Neural cell (in vitro differentiated cells): ENCODE measurements around the gene CTNNBL1. TPM values are rescaled to one million over a fixed set of nuclear protein-coding genes. Genes with fewer than 3 reads are reported as not detected.

ENCODE experiments used
- H2AFZ ChIP-seq: fragments of 200-600, 300-800 bp; sonication (generic), shearing (Covaris generic); 2 replicates; pipeline ENCODE4 v1.6.0; 2014; ENCODE audit warnings: low read depth, mild to moderate bottlenecking, antibody characterized with exemption, low read length, moderate library complexity
- H3F3A ChIP-seq: fragments of 200-600 bp; shearing (Covaris generic); 2 replicates; pipeline ENCODE4 v1.6.1; 2016; ENCODE audit warnings: mild to moderate bottlenecking, moderate library complexity, mixed read lengths, antibody characterized with exemption, low read length; ENCODE audit not compliant: insufficient read depth, poor library complexity, severe bottlenecking
- H3K27ac ChIP-seq: fragments of 200-600, 300-800 bp; sonication (generic), shearing (Covaris generic); 2 replicates; pipeline ENCODE4 v1.5.1; 2014; ENCODE audit warnings: mild to moderate bottlenecking, low read length, moderate library complexity
- H3K27me3 ChIP-seq: fragments of 300-800, 200-600 bp; sonication (generic), shearing (Covaris generic); 2 replicates; pipeline ENCODE4 v1.6.0; 2014; ENCODE audit warnings: mild to moderate bottlenecking, low read depth, low read length, moderate library complexity; ENCODE audit not compliant: insufficient read depth
- H3K36me3 ChIP-seq: fragments of 300-800, 200-600 bp; sonication (generic), shearing (Covaris generic); 2 replicates; pipeline ENCODE4 v1.5.1; 2014; ENCODE audit warnings: mild to moderate bottlenecking, antibody characterized with exemption, low read length, moderate library complexity; ENCODE audit not compliant: insufficient read depth
- H3K4me2 ChIP-seq: fragments of 300-800, 200-600 bp; sonication (generic), shearing (Covaris generic); 2 replicates; pipeline ENCODE4 v1.6.0; 2014; ENCODE audit warnings: mild to moderate bottlenecking, low read length
- H3K4me3 ChIP-seq: fragments of 300-800, 200-600 bp; sonication (generic), shearing (Covaris generic); 2 replicates; pipeline ENCODE4 v1.5.1; 2014; ENCODE audit warnings: mild to moderate bottlenecking, low read length, moderate library complexity
- H3K79me2 ChIP-seq: fragments of 200-600 bp; shearing (Covaris generic); replicated peaks from 2 replicates; pipeline ENCODE4 v1.6.0; 2014; ENCODE audit warnings: mild to moderate bottlenecking, low read length, moderate library complexity; ENCODE audit not compliant: insufficient read depth
- H3K9ac ChIP-seq: fragments of 300-800, 200-600 bp; sonication (generic), shearing (Covaris generic); 2 replicates; pipeline ENCODE4 v1.6.1; 2016; ENCODE audit warnings: mild to moderate bottlenecking, low read length, mixed read lengths
- H3K9me2 ChIP-seq: fragments of 200-600 bp; shearing (Covaris generic); 2 replicates; pipeline ENCODE4 v1.6.1; 2016; ENCODE audit warnings: mild to moderate bottlenecking, low read length, mixed read lengths; ENCODE audit not compliant: insufficient read depth
- H3K9me3 ChIP-seq: fragments of 200-600, 300-800 bp; sonication (generic), shearing (Covaris generic); 2 replicates; pipeline ENCODE4 v1.6.1; 2016; ENCODE audit warnings: mild to moderate bottlenecking, mixed run types, low read length, moderate library complexity, mixed read lengths
- H4K20me1 ChIP-seq: fragments of 200-600 bp; shearing (Covaris generic); 2 replicates; pipeline ENCODE4 v1.6.1; 2016; ENCODE audit warnings: mild to moderate bottlenecking, mixed run types; ENCODE audit not compliant: insufficient read depth
- CTCF ChIP-seq: fragments of 450-650 bp; IDR thresholded peaks from 2 replicates; pipeline ENCODE4 v1.5.1; 2014; ENCODE audit warnings: antibody characterized with exemption, mild to moderate bottlenecking, moderate library complexity; ENCODE audit not compliant: poor library complexity, severe bottlenecking
- EP300 ChIP-seq: fragments of 450-650 bp; conservative IDR thresholded peaks from 2 replicates; pipeline ENCODE4 v1.6.1; 2014; ENCODE audit warnings: antibody characterized with exemption, mild to moderate bottlenecking, moderate library complexity; ENCODE audit not compliant: poor library complexity, severe bottlenecking
- EZH2 ChIP-seq: fragments of 200-600, 300-800 bp; shearing (Covaris generic), sonication (generic); IDR thresholded peaks from 2 replicates; pipeline ENCODE4 v1.6.1; 2014; ENCODE audit warnings: antibody characterized with exemption, low read length, borderline replicate concordance, mild to moderate bottlenecking; ENCODE audit not compliant: insufficient read depth, poor library complexity, severe bottlenecking
- MXI1 ChIP-seq: fragments of 450-650 bp; conservative IDR thresholded peaks from 2 replicates; pipeline ENCODE4 v1.6.1; 2014; ENCODE audit warnings: antibody characterized with exemption, mild to moderate bottlenecking; ENCODE audit not compliant: poor library complexity, severe bottlenecking
- POLR2AphosphoS5 ChIP-seq: IDR thresholded peaks from 2 replicates; pipeline ENCODE4 v1.6.1; 2012
- RAD21 ChIP-seq: fragments of 450-650 bp; conservative IDR thresholded peaks from 2 replicates; pipeline ENCODE4 v1.6.1; 2014; ENCODE audit warnings: antibody characterized with exemption, mild to moderate bottlenecking, moderate library complexity
- REST ChIP-seq: IDR thresholded peaks from 2 replicates; pipeline ENCODE4 v1.6.1; 2012; ENCODE audit warnings: borderline replicate concordance
- SMC3 ChIP-seq: fragments of 450-650 bp; conservative IDR thresholded peaks from 2 replicates; pipeline ENCODE4 v1.6.1; 2014; ENCODE audit warnings: antibody characterized with exemption, mild to moderate bottlenecking, moderate library complexity; ENCODE audit not compliant: poor library complexity
- TAF1 ChIP-seq: IDR thresholded peaks from 2 replicates; pipeline ENCODE4 v1.6.1; 2012; ENCODE audit warnings: low read depth
- polyA plus RNA-seq: library from polyadenylated mRNA; depleted of rRNA; stranded (reverse); fragments of >200 nt; gene quantifications from 2 replicates; pipeline ENCODE4 v1.2.3, GENCODE V29; 2014

Gene CTNNBL1
- polyA plus RNA-seq, 1 donor from 2014 or later: 32.6 TPM

GRCh38 chr20:37695684-37696342 lies 2.0 kb downstream of the CTNNBL1 start:
- H3K9ac ChIP-seq: no peak overlapping the region
- no peaks in the 10 kb centered on the region for H3K27me3 ChIP-seq
- H3K36me3 ChIP-seq: no peaks in the 10 kb centered on the region
- H3K79me2 ChIP-seq: peaks cover 26% of the 10 kb centered on the region
- peak overlapping the region; percentile 49 for H3K4me3 ChIP-seq
- H3K27ac ChIP-seq: no peak overlapping the region
- H3K4me2 ChIP-seq: no peak overlapping the region
- H3F3A ChIP-seq: no peaks in the 10 kb centered on the region
- H2AFZ ChIP-seq: no peak overlapping the region
- no peaks in the 10 kb centered on the region for H3K9me3 ChIP-seq
- H4K20me1 ChIP-seq: no peaks in the 10 kb centered on the region
- TF ChIP-seq TAF1: no peak
- TF ChIP-seq SMC3: no peak
- no peak for TF ChIP-seq EZH2
- TF ChIP-seq CTCF: no peak
- TF ChIP-seq RAD21: no peak
- TF ChIP-seq POLR2AphosphoS5: no peak
- TF ChIP-seq EP300: no peak
- no peak for TF ChIP-seq MXI1
- TF ChIP-seq REST: no peak
- H3K9me2 ChIP-seq: no peaks in the 10 kb centered on the region

- Histone ChIP-seq H3K27me3 (no peaks in the 10 kb centered on the region), H4K20me1 (no peaks in the 10 kb centered on the region), H3K4me3 (no peak overlapping the region), H3K9me2 (no peaks in the 10 kb centered on the region), H3K36me3 (no peaks in the 10 kb centered on the region), H3K9ac (no peak overlapping the region), H2AFZ (no peak overlapping the region), H3K79me2 (peaks cover 26% of the 10 kb centered on the region), H3K4me2 (no peak overlapping the region), H3K9me3 (no peaks in the 10 kb centered on the region), H3F3A (no peaks in the 10 kb centered on the region), H3K27ac (no peak overlapping the region)
- TF ChIP-seq SMC3: no peak
- no peak for TF ChIP-seq TAF1
- no peak for TF ChIP-seq EZH2
- TF ChIP-seq CTCF: no peak
- TF ChIP-seq REST: no peak
- no peak for TF ChIP-seq POLR2AphosphoS5
- TF ChIP-seq RAD21: no peak
- no peak for TF ChIP-seq EP300
- TF ChIP-seq MXI1: no peak
These were observed 3.5 kb downstream of the CTNNBL1 start for GRCh38 chr20:37697314-37697713.
